ENCODE data around the gene ATG16L2.
"Not testable (repeated sequence)": the region's sequence is repeated elsewhere in the genome, so short reads cannot be mapped to it uniquely, and the experiment has no call there.

ATG16L2 gene

GRCh38 chr11:72802822-72803221, 11.4 kb upstream of the ATG16L2 start:
- DNase-seq (ENCODE audit: low read depth in 2 of 2): no peak

- no peak for DNase-seq (ENCODE audit: low read depth in 2 of 2)
These were observed 9.0 kb upstream of the ATG16L2 start for GRCh38 chr11:72805216-72805615.

- not testable (repeated sequence) for DNase-seq (ENCODE audit: low read depth in 2 of 2)
These were observed 7.8 kb upstream of the ATG16L2 start for GRCh38 chr11:72806378-72806777.

GRCh38 chr11:72807021-72807693, 7.1 kb upstream of the ATG16L2 start:
- no peak for DNase-seq (ENCODE audit: low read depth in 2 of 2)

GRCh38 chr11:72807792-72808191, 6.4 kb upstream of the ATG16L2 start:
- DNase-seq (ENCODE audit: low read depth in 2 of 2): no peak

GRCh38 chr11:72808331-72808798, 5.8 kb upstream of the ATG16L2 start:
- no peak for DNase-seq (ENCODE audit: low read depth in 2 of 2)

GRCh38 chr11:72811686-72812085, 2.5 kb upstream of the ATG16L2 start:
- not testable (repeated sequence) for DNase-seq (ENCODE audit: low read depth in 2 of 2)

- no peak for DNase-seq (ENCODE audit: low read depth in 2 of 2)
These were observed 1.6 kb upstream of the ATG16L2 start for GRCh38 chr11:72812604-72812966.

- peak in 1 of 2 donors; percentile 42 for DNase-seq (ENCODE audit: low read depth in 2 of 2)
These were observed 1.1 kb upstream of the ATG16L2 start for GRCh38 chr11:72812967-72813739.

GRCh38 chr11:72813740-72814285, 398 bp upstream of the ATG16L2 start:
- no peak for DNase-seq (ENCODE audit: low read depth in 2 of 2)

- no peak for DNase-seq (ENCODE audit: low read depth in 2 of 2)
These were observed 953 bp downstream of the ATG16L2 start for GRCh38 chr11:72815110-72815618.

- no peak for DNase-seq (ENCODE audit: low read depth in 2 of 2)
These were observed 2.3 kb downstream of the ATG16L2 start for GRCh38 chr11:72816404-72816990.

GRCh38 chr11:72817966-72818365, 3.8 kb downstream of the ATG16L2 start:
- no peak for DNase-seq (ENCODE audit: low read depth in 2 of 2)

- no peak for DNase-seq (ENCODE audit: low read depth in 2 of 2)
These were observed 4.8 kb downstream of the ATG16L2 start for GRCh38 chr11:72818971-72819370.

GRCh38 chr11:72820439-72821139, 6.4 kb downstream of the ATG16L2 start:
- DNase-seq (ENCODE audit: low read depth in 2 of 2): no peak

GRCh38 chr11:72821221-72821919, 7.2 kb downstream of the ATG16L2 start:
- no peak for DNase-seq (ENCODE audit: low read depth in 2 of 2)

- peak; percentile 67 to 83 for DNase-seq (ENCODE audit: low read depth in 2 of 2)
These were observed 7.9 kb downstream of the ATG16L2 start for GRCh38 chr11:72821920-72822799.

- DNase-seq (ENCODE audit: low read depth in 2 of 2): no peak
These were observed 9.0 kb downstream of the ATG16L2 start for GRCh38 chr11:72823105-72823804.

- no peak for DNase-seq (ENCODE audit: low read depth in 2 of 2)
These were observed 9.8 kb downstream of the ATG16L2 start for GRCh38 chr11:72824020-72824419.
